ENCODE measurements around the gene CIAO2B.

GRCh38 chr16:66948837-66949225 lies 14.6 kb upstream of the CIAO2B start:
- TF ChIP-seq TAF1 (IDR thresholded peaks at IDR 0.05; ENCODE audit: low read depth, low read length) (no peak), POLR2A (IDR thresholded peaks at IDR 0.05; ENCODE audit: low read depth, low read length) (no peak), POLR2AphosphoS5 (IDR thresholded peaks at IDR 0.05; ENCODE audit: low read depth, low read length) (no peak), SPI1 (IDR thresholded peaks at IDR 0.05; ENCODE audit: low read depth, low read length) (no peak)
